Loucy (cell line): ENCODE results near the gene PDIA6.

Source experiments
- H2AFZ ChIP-seq: fragments of 200-600 bp; sonication (generic); 2 replicates; pipeline ENCODE4 v1.6.0; 2016; ENCODE audit warnings: antibody characterized with exemption, mild to moderate bottlenecking, low read length, moderate library complexity
- H3F3A ChIP-seq: fragments of 200-600 bp; 2 replicates; pipeline ENCODE4 v1.6.0; 2016; ENCODE audit warnings: antibody characterized with exemption, low read depth, mild to moderate bottlenecking
- H3K27me3 ChIP-seq: fragments of 200-600 bp; sonication (generic); 2 replicates; pipeline ENCODE4 v1.6.1; 2014; ENCODE audit warnings: low read length, mild to moderate bottlenecking; ENCODE audit not compliant: insufficient read depth, poor library complexity, severe bottlenecking
- H3K36me3 ChIP-seq: fragments of 200-600 bp; sonication (generic); 2 replicates; pipeline ENCODE4 v1.6.1; 2016; ENCODE audit warnings: low read length; ENCODE audit not compliant: insufficient read depth
- H3K4me1 ChIP-seq: fragments of 200-600 bp; sonication (generic); 2 replicates; pipeline ENCODE4 v1.5.1; 2014; ENCODE audit warnings: low read length, mild to moderate bottlenecking; ENCODE audit not compliant: insufficient read depth, poor library complexity, severe bottlenecking
- H3K4me2 ChIP-seq: fragments of 200-600 bp; sonication (generic); 2 replicates; pipeline ENCODE4 v1.6.0; 2014; ENCODE audit warnings: antibody characterized with exemption, low read length, low read depth, mild to moderate bottlenecking; ENCODE audit not compliant: poor library complexity, severe bottlenecking
- H3K4me3 ChIP-seq: fragments of 200-600 bp; sonication (generic); 2 replicates; pipeline ENCODE4 v1.5.1; 2014; ENCODE audit warnings: low read length, mild to moderate bottlenecking, mixed read lengths; ENCODE audit not compliant: poor library complexity, severe bottlenecking
- H3K79me2 ChIP-seq: fragments of 200-600 bp; sonication (generic); 2 replicates; pipeline ENCODE4 v1.6.1; 2014; ENCODE audit warnings: low read length; ENCODE audit not compliant: insufficient read depth
- H3K9ac ChIP-seq: fragments of 200-600 bp; sonication (generic); 2 replicates; pipeline ENCODE4 v1.6.0; 2014; ENCODE audit warnings: mild to moderate bottlenecking, low read depth, low read length, moderate library complexity; ENCODE audit not compliant: poor library complexity, severe bottlenecking
- H3K9me2 ChIP-seq: fragments of 200-600 bp; sonication (generic); replicated peaks from 2 replicates; pipeline ENCODE4 v1.6.1; 2016; ENCODE audit warnings: low read depth, low read length, mixed read lengths
- H3K9me3 ChIP-seq: fragments of 200-600 bp; sonication (generic); 2 replicates; pipeline ENCODE4 v1.6.1; 2014; ENCODE audit warnings: mild to moderate bottlenecking, antibody characterized with exemption, low read length, low read depth; ENCODE audit not compliant: insufficient read depth
- H4K20me1 ChIP-seq: fragments of 200-600 bp; sonication (generic); 2 replicates; pipeline ENCODE4 v1.6.0; 2014; ENCODE audit warnings: antibody characterized with exemption, low read length, mild to moderate bottlenecking; ENCODE audit not compliant: insufficient read depth, poor library complexity, severe bottlenecking
- CTCF ChIP-seq: fragments of 200-600 bp; sonication (generic); conservative IDR thresholded peaks from 2 replicates; pipeline ENCODE4 v1.5.1; 2014; ENCODE audit warnings: mild to moderate bottlenecking, antibody characterized with exemption, low read length
- EZH2phosphoT487 ChIP-seq: fragments of 200-600 bp; IDR thresholded peaks from 2 replicates; pipeline ENCODE4 v1.6.1; 2018; ENCODE audit warnings: antibody characterized with exemption, mild to moderate bottlenecking, moderate library complexity, borderline replicate concordance

The PDIA6 gene

GRCh38 chr2:10824191-10824590 is 11.6 kb upstream of the PDIA6 start:
- Histone ChIP-seq H3K9me2 (no peaks in the 10 kb centered on the region), H3K4me3 (no peak overlapping the region), H3F3A (no peaks in the 10 kb centered on the region), H3K36me3 (no peaks in the 10 kb centered on the region), H3K9ac (no peak overlapping the region), H3K27me3 (peaks cover 8% of the 10 kb centered on the region), H3K9me3 (no peaks in the 10 kb centered on the region), H2AFZ (no peak overlapping the region), H3K4me1 (no peaks in the 10 kb centered on the region), H4K20me1 (no peaks in the 10 kb centered on the region), H3K79me2 (no peaks in the 10 kb centered on the region), H3K4me2 (no peak overlapping the region)
- no peak for TF ChIP-seq EZH2phosphoT487
- TF ChIP-seq CTCF: no peak

- Histone ChIP-seq H3K79me2 (no peaks in the 10 kb centered on the region), H3K9ac (no peak overlapping the region), H3K36me3 (no peaks in the 10 kb centered on the region), H3K9me3 (no peaks in the 10 kb centered on the region), H3K4me3 (no peak overlapping the region), H3F3A (no peaks in the 10 kb centered on the region), H3K4me1 (no peaks in the 10 kb centered on the region), H4K20me1 (no peaks in the 10 kb centered on the region), H3K4me2 (no peak overlapping the region), H3K9me2 (no peaks in the 10 kb centered on the region), H3K27me3 (peaks cover 8% of the 10 kb centered on the region), H2AFZ (no peak overlapping the region)
- TF ChIP-seq CTCF: no peak
- no peak for TF ChIP-seq EZH2phosphoT487
Observed at GRCh38 chr2:10820978-10821695, 8.6 kb upstream of the PDIA6 start.

GRCh38 chr2:10820562-10820961 is 8.0 kb upstream of the PDIA6 start:
- Histone ChIP-seq H3K27me3 (peaks cover 8% of the 10 kb centered on the region), H3K4me3 (no peak overlapping the region), H3K4me1 (no peaks in the 10 kb centered on the region), H3F3A (no peaks in the 10 kb centered on the region), H3K9me3 (no peaks in the 10 kb centered on the region), H3K9me2 (no peaks in the 10 kb centered on the region), H3K4me2 (no peak overlapping the region), H4K20me1 (no peaks in the 10 kb centered on the region), H3K9ac (no peak overlapping the region), H3K79me2 (no peaks in the 10 kb centered on the region), H3K36me3 (no peaks in the 10 kb centered on the region), H2AFZ (no peak overlapping the region)
- TF ChIP-seq EZH2phosphoT487: no peak
- TF ChIP-seq CTCF: no peak
